ENCODE data around the gene C2CD2L. TPM values are rescaled to one million over a fixed set of nuclear protein-coding genes. Genes with fewer than 3 reads are reported as not detected.

C2CD2L gene
- polyA plus RNA-seq, 2 of the 4 experiments (the other 2 are of a cell fraction) = 2.4 to 4.8 TPM

DNA sequence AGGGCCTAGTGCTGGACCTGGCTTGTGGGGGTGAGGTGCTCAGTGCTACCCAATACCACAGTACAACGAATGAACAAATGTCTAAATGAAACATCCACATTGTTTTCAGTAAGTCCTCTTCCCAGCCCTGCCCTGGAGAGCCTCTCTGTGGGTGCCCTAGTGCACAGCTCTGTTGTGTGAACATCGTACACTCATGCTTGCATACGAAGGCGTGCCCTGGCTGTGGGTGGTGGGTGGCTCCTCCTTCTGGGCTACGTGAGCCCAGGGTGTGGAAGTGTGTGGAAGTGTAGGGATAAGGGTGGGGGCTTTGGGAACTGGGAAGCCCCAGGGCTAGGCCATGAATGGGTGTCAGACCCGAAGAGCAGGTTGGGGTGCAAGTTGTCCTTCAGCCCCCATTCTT lies 60.8 kb downstream of the C2CD2L start (continued):
- TF ChIP-seq RARB (CRISPR knock-in tag; IDR thresholded peaks at IDR 0.05) (no peak), EHF (CRISPR knock-in tag; IDR thresholded peaks at IDR 0.05) (no peak), MAFK (IDR thresholded peaks at IDR 0.05; ENCODE audit: partially characterized antibody) (no peak), JUN (IDR thresholded peaks at IDR 0.05) (no peak), MYC (IDR thresholded peaks at IDR 0.05; ENCODE audit: borderline replicate concordance, low read length) (no peak), HOXA7 (CRISPR knock-in tag; IDR thresholded peaks at IDR 0.05) (no peak)
- TF ChIP-seq, protein P1, sequence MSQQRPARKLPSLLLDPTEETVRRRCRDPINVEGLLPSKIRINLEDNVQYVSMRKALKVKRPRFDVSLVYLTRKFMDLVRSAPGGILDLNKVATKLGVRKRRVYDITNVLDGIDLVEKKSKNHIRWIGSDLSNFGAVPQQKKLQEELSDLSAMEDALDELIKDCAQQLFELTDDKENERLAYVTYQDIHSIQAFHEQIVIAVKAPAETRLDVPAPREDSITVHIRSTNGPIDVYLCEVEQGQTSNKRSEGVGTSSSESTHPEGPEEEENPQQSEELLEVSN (IDR thresholded peaks at IDR 0.05; ENCODE audit: borderline replicate concordance, low read depth) = no peak

Other genes with a start within 250 kb of the C2CD2L start
- gene CXCR5, start 223.5 kb upstream of the C2CD2L start, polyA plus RNA-seq (2011; rRNA removed) = not detected in 2 replicates
- 0.04 to 0.05 TPM (median 0.04 TPM) in 3 replicates for gene CXCR5, start 223.5 kb upstream of the C2CD2L start, polyA plus RNA-seq (2017; fragmentation: RNase III; extraction: RNeasy Plus Mini Kit Qiagen cat#74134 plus additional on column Dnase treatment)
- 7.0 and 8.8 TPM in 2 replicates for gene BCL9L, start 181.4 kb upstream of the C2CD2L start, polyA plus RNA-seq (2011; rRNA removed)
- gene BCL9L, start 181.4 kb upstream of the C2CD2L start, polyA plus RNA-seq (2017; fragmentation: RNase III; extraction: RNeasy Plus Mini Kit Qiagen cat#74134 plus additional on column Dnase treatment) = 51.8 to 53.2 TPM (median 52.0 TPM) in 3 replicates
- 0.20 and 0.37 TPM in 2 replicates for gene UPK2, start 151.0 kb upstream of the C2CD2L start, polyA plus RNA-seq (2011; rRNA removed)
- gene UPK2, start 151.0 kb upstream of the C2CD2L start, polyA plus RNA-seq (2017; fragmentation: RNase III; extraction: RNeasy Plus Mini Kit Qiagen cat#74134 plus additional on column Dnase treatment) = 0.41 to 0.92 TPM (median 0.50 TPM) in 3 replicates
- gene FOXR1, start 135.6 kb upstream of the C2CD2L start, polyA plus RNA-seq (2011; rRNA removed) = not detected in 2 replicates
- not detected in 3 replicates for gene FOXR1, start 135.6 kb upstream of the C2CD2L start, polyA plus RNA-seq (2017; fragmentation: RNase III; extraction: RNeasy Plus Mini Kit Qiagen cat#74134 plus additional on column Dnase treatment)
- gene CENATAC, start 109.2 kb upstream of the C2CD2L start, polyA plus RNA-seq (2011; rRNA removed) = 14.8 and 20.2 TPM in 2 replicates
- 11.1 to 14.8 TPM (median 12.4 TPM) in 3 replicates for gene CENATAC, start 109.2 kb upstream of the C2CD2L start, polyA plus RNA-seq (2017; fragmentation: RNase III; extraction: RNeasy Plus Mini Kit Qiagen cat#74134 plus additional on column Dnase treatment)
- 644 and 844 TPM in 2 replicates for gene RPS25, start 89.0 kb upstream of the C2CD2L start, polyA plus RNA-seq (2011; rRNA removed)
- 1,476 to 1,567 TPM (median 1,517 TPM) in 3 replicates for gene RPS25, start 89.0 kb upstream of the C2CD2L start, polyA plus RNA-seq (2017; fragmentation: RNase III; extraction: RNeasy Plus Mini Kit Qiagen cat#74134 plus additional on column Dnase treatment)
- 77.7 and 90.0 TPM in 2 replicates for gene TRAPPC4, start 88.6 kb upstream of the C2CD2L start, polyA plus RNA-seq (2011; rRNA removed)
- gene TRAPPC4, start 88.6 kb upstream of the C2CD2L start, polyA plus RNA-seq (2017; fragmentation: RNase III; extraction: RNeasy Plus Mini Kit Qiagen cat#74134 plus additional on column Dnase treatment) = 61.7 to 72.8 TPM (median 71.6 TPM) in 3 replicates
- gene SLC37A4, start 76.5 kb upstream of the C2CD2L start, polyA plus RNA-seq (2011; rRNA removed) = 21.2 and 22.8 TPM in 2 replicates
- 12.7 to 15.5 TPM (median 14.0 TPM) in 3 replicates for gene SLC37A4, start 76.5 kb upstream of the C2CD2L start, polyA plus RNA-seq (2017; fragmentation: RNase III; extraction: RNeasy Plus Mini Kit Qiagen cat#74134 plus additional on column Dnase treatment)
- gene HYOU1, start 50.1 kb upstream of the C2CD2L start, polyA plus RNA-seq (2011; rRNA removed) = 83.1 and 116 TPM in 2 replicates
- 38.0 to 44.8 TPM (median 42.1 TPM) in 3 replicates for gene HYOU1, start 50.1 kb upstream of the C2CD2L start, polyA plus RNA-seq (2017; fragmentation: RNase III; extraction: RNeasy Plus Mini Kit Qiagen cat#74134 plus additional on column Dnase treatment)
- 4.6 and 11.3 TPM in 2 replicates for gene VPS11, start 39.5 kb upstream of the C2CD2L start, polyA plus RNA-seq (2011; rRNA removed)
- 10.8 to 12.1 TPM (median 12.0 TPM) in 3 replicates for gene VPS11, start 39.5 kb upstream of the C2CD2L start, polyA plus RNA-seq (2017; fragmentation: RNase III; extraction: RNeasy Plus Mini Kit Qiagen cat#74134 plus additional on column Dnase treatment)
- gene HMBS, start 22.5 kb upstream of the C2CD2L start, polyA plus RNA-seq (2011; rRNA removed) = 62.2 and 77.6 TPM in 2 replicates
- 48.8 to 51.7 TPM (median 49.1 TPM) in 3 replicates for gene HMBS, start 22.5 kb upstream of the C2CD2L start, polyA plus RNA-seq (2017; fragmentation: RNase III; extraction: RNeasy Plus Mini Kit Qiagen cat#74134 plus additional on column Dnase treatment)
- gene DPAGT1, start 5.5 kb upstream of the C2CD2L start, polyA plus RNA-seq (2011; rRNA removed) = 81.4 and 86.9 TPM in 2 replicates
- 42.1 to 47.6 TPM (median 43.7 TPM) in 3 replicates for gene DPAGT1, start 5.5 kb upstream of the C2CD2L start, polyA plus RNA-seq (2017; fragmentation: RNase III; extraction: RNeasy Plus Mini Kit Qiagen cat#74134 plus additional on column Dnase treatment)
- gene HINFP, start 14.2 kb downstream of the C2CD2L start, polyA plus RNA-seq (2011; rRNA removed) = 13.0 and 16.3 TPM in 2 replicates
- gene HINFP, start 14.2 kb downstream of the C2CD2L start, polyA plus RNA-seq (2017; fragmentation: RNase III; extraction: RNeasy Plus Mini Kit Qiagen cat#74134 plus additional on column Dnase treatment) = 10.0 to 11.7 TPM (median 10.3 TPM) in 3 replicates
- 0.10 and 0.25 TPM in 2 replicates for gene ABCG4, start 41.7 kb downstream of the C2CD2L start, polyA plus RNA-seq (2011; rRNA removed)
- 0.33 to 0.44 TPM (median 0.35 TPM) in 3 replicates for gene ABCG4, start 41.7 kb downstream of the C2CD2L start, polyA plus RNA-seq (2017; fragmentation: RNase III; extraction: RNeasy Plus Mini Kit Qiagen cat#74134 plus additional on column Dnase treatment)
- gene NLRX1, start 61.4 kb downstream of the C2CD2L start, polyA plus RNA-seq (2011; rRNA removed) = 8.4 and 10.4 TPM in 2 replicates
- 7.4 to 9.2 TPM (median 8.5 TPM) in 3 replicates for gene NLRX1, start 61.4 kb downstream of the C2CD2L start, polyA plus RNA-seq (2017; fragmentation: RNase III; extraction: RNeasy Plus Mini Kit Qiagen cat#74134 plus additional on column Dnase treatment)
- 0.80 and 1.5 TPM in 2 replicates for gene NHERF4, start 78.1 kb downstream of the C2CD2L start, polyA plus RNA-seq (2011; rRNA removed)
- gene NHERF4, start 78.1 kb downstream of the C2CD2L start, polyA plus RNA-seq (2017; fragmentation: RNase III; extraction: RNeasy Plus Mini Kit Qiagen cat#74134 plus additional on column Dnase treatment) = 0.42 to 0.78 TPM (median 0.62 TPM) in 3 replicates
- gene CBL, start 99.0 kb downstream of the C2CD2L start, polyA plus RNA-seq (2011; rRNA removed) = 14.1 and 14.9 TPM in 2 replicates
- 5.9 to 6.3 TPM (median 6.0 TPM) in 3 replicates for gene CBL, start 99.0 kb downstream of the C2CD2L start, polyA plus RNA-seq (2017; fragmentation: RNase III; extraction: RNeasy Plus Mini Kit Qiagen cat#74134 plus additional on column Dnase treatment)
- gene MCAM, start 209.8 kb downstream of the C2CD2L start, polyA plus RNA-seq (2011; rRNA removed) = 5.4 and 5.5 TPM in 2 replicates
- gene MCAM, start 209.8 kb downstream of the C2CD2L start, polyA plus RNA-seq (2017; fragmentation: RNase III; extraction: RNeasy Plus Mini Kit Qiagen cat#74134 plus additional on column Dnase treatment) = 14.9 to 18.1 TPM (median 15.9 TPM) in 3 replicates
- 23.5 and 28.4 TPM in 2 replicates for gene RNF26, start 227.2 kb downstream of the C2CD2L start, polyA plus RNA-seq (2011; rRNA removed)
- 23.3 to 26.5 TPM (median 25.4 TPM) in 3 replicates for gene RNF26, start 227.2 kb downstream of the C2CD2L start, polyA plus RNA-seq (2017; fragmentation: RNase III; extraction: RNeasy Plus Mini Kit Qiagen cat#74134 plus additional on column Dnase treatment)
- gene C1QTNF5, start 233.5 kb downstream of the C2CD2L start, polyA plus RNA-seq (2011; rRNA removed) = not detected in 2 replicates
- gene C1QTNF5, start 233.5 kb downstream of the C2CD2L start, polyA plus RNA-seq (2017; fragmentation: RNase III; extraction: RNeasy Plus Mini Kit Qiagen cat#74134 plus additional on column Dnase treatment) = not detected in 3 replicates
- gene MFRP, start 239.4 kb downstream of the C2CD2L start, polyA plus RNA-seq (2011; rRNA removed) = not detected in 2 replicates
- not detected in 3 replicates for gene MFRP, start 239.4 kb downstream of the C2CD2L start, polyA plus RNA-seq (2017; fragmentation: RNase III; extraction: RNeasy Plus Mini Kit Qiagen cat#74134 plus additional on column Dnase treatment)

Measured in A549 (cell line).